ENCODE measurements around the gene RPS16.

GRCh38 chr19:39413272-39413910 lies 22.4 kb downstream of the RPS16 start:
- TF ChIP-seq POLR2A (IDR thresholded peaks at IDR 0.05) (no peak), CTCF (IDR thresholded peaks at IDR 0.05) (no peak)
